ENCODE results near the gene GNRHR.
A peak's percentile ranks its signal among the peaks of the same experiment; 100 is the strongest.
"Not testable (repeated sequence)": the region's sequence is repeated elsewhere in the genome, so short reads cannot be mapped to it uniquely, and the experiment has no call there.

The GNRHR gene

DNA sequence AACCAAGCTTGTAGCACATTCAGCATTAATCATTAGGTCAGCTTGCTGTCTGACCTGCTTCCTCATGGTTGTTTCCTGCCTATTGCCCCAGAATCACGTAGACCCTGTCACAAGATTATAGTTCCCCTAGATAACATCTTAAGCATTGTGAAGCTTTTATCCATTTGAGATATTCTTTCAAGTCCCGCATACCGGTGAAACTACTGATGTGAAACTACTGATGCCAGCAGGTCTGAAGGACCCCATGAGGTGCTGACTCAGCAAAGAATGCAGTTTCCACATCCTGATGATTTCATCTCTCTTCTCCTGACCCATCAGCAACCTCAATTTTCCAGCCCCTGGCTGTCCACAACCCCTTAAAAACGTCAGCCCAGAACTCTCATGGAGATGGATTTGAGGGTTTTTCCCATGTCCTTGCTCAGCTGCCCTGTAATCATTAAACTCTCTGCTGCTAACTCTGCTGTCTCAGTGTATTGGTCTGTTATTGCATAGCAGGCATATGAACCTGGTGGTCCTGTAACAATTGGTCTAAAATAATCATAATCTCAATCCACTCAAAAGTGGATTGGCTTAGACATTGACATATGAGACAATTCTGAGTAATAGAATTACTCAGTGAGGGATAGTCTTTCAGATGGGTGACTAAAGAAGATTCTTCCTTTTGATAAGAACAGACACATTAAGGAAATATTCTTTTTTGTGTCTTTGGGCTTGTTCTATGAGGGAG lies 26.9 kb downstream of the GNRHR start:
- DNase-seq = no peak

DNA sequence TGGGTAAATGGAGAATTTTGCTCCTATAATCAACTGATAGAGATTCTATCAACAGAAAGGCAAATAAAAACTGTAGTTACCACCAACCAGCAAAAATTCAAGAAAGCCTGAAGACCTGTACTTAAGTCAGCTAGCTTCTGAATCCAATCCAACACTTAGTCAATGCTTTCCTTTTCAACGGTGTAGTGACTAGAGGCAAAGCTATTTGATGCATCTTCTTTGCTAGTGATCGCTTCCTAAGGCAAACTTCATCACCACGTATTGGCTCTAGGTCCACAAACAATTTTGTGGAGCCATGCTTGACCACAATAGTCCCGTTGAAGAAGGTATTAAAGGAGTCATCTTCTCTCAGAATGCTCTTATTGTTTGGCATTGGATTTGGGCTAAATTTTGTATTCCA lies 28.2 kb downstream of the GNRHR start:
- DNase-seq = no peak

DNA sequence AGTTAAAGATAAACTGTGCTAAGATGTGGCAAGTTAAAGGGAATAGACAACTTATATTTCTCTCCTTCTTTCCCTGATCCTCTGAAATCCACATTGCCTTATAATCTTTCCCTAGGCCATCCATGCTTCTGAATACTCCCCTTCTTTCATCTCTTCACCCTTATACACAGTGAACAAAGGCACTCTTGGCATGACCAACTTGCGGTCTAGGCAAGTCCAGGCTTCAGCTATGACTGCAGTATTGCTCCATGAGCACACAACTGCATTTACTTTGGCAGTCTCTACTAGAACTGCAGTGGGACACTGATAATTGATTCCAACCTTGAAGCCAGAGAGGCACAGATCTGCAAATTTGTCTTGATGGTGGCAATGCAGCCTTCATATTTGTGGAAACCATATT lies 29.1 kb downstream of the GNRHR start:
- DNase-seq = no peak

DNA sequence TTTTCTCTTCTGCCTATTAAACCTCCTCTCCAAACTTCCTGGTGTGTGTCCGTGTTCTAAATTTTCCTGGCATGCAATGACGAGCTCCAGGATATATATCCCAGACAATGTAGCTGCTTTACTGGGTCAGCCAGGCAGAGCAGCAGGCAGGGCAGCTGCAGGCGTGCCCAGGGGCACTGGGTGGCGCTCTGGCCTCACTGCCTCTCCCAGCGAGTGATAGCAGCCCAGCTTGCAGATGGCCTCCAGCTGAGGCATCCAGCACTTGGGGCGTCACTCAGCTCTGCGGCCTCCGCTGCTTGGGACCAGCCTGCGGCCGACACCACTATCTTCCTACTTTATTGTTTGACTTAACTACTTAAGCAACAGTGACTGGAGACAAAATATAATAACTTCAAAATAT lies 30.2 kb downstream of the GNRHR start:
- no peak for DNase-seq

DNA sequence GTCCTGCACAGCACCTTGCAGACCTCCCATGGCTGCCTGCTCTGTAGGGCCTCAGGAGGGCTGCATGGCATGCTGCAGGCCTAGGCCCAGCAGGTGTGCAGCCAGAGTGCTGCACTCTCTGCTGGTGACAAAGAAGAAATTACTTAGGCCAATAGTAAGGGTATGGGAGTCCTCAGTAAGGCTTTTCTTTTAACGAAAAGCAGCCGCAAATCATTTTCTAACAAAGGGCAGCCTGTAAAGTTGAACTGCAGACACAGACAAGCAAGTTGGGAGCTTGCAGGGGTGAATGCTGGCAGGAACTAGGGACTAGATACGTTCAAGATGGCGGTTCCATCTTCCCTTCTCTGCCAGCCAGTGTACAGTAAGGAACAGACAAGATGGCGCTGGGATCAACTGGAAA lies 30.8 kb downstream of the GNRHR start:
- no peak for DNase-seq

DNA sequence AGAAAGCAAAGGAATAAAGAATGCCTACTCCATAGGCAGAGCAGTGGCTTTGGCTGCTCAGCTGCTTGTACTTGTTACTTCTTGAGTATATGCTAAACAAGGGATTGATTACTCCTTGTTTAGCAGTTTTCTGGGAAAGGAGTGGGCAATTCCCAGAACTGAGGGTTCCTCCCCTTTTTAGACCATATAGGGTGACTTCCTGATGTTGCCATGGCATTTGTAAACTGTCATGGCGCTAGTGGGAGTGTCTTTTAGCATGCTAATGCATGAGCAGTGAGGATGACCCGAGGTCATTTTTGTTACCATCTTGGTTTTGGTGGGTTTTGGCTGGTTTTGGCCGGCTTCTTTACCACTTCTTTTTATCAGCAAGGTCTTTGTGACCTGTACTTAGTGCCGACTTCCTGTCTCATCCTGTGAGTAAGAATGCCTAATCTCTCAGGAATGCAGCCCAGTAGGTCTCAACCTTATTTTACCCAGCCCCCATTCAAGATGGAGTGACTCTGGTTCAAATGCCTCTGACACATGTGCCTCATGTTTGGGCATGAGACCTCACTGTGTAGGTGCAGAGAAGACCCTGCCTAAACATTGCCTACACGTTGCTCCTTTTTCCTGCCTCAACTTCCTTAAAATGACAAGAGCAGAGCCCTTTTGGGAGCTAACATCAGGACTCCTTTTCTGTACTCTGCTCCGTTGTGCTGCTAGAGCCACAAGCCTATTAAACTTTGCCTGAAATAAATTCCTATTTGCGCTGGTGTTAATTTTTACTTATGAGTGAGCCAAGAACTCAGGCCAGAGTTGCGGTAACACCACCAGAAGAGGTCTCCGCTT lies 32.2 kb downstream of the GNRHR start:
- DNase-seq = no peak

DNA sequence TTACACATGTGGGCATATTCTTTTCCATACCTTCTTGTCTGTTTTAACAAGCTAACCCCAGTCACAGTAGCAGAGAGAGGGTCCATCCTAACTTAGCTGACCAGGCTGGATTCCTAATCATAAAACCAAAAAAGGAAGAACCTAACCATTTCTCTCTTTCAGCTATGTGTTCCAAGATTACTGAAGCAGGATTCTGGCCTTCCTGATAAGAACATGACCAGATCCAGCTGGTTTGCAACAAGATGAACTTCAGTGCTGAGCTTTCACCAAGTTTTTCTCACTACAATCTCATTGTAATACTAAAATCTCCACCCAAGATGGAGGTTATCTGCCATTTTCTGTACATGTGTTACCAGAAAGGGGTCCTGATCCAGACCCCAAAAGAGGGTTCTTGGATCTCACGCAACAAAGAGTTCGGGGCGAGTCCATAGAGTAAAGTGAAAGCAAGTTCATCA lies 32.8 kb downstream of the GNRHR start:
- DNase-seq = no peak

DNA sequence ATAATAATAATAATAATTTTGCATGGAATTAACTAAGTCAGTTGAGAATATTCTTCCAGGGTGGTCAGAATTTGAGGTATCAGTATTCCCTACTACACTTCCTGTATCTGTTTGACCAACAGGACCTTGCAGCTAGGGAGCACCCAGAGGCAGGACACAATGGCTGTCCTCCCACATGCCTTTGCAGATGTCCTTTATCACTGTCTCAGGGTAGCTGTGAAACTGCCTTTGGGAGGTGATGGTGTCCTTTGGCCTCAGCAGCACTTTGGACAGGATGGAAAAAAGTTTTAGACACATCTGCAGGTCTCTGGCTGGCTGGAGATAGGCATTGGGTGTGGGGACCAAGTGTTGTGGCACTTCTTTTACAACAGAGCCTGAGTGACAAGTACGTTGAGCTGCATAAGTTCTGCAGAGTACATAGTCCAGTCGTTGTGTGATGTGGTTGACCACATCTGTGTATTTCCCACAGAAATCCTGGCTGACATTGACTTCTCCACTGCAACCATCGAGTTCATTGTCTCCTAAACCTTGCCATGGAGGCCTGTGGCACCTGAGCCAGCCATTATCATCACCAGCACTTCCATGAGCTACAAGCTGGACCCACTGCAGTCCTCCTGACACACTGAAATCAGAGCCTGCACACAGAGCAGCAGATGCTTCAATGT lies 34.1 kb downstream of the GNRHR start:
- no peak for DNase-seq

DNA sequence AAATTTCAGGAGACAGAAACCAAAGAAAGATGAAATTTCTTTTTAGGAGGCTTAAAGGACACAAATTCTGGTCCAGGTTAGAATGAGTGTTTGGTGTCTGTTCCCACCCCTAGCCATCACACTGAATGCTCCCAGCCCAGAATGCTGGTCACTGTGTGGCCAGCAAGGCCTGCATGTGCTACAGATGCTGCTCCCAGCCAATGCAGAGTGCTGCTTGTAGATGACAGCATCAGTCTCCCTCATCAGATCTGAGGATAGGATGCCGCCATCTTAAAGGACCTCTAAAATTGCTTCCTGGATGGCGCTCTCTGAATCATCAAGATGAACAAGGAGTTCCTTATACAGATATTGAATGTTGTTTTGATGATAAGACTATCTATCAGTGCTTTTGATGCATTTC lies 35.3 kb downstream of the GNRHR start:
- no peak for DNase-seq

DNA sequence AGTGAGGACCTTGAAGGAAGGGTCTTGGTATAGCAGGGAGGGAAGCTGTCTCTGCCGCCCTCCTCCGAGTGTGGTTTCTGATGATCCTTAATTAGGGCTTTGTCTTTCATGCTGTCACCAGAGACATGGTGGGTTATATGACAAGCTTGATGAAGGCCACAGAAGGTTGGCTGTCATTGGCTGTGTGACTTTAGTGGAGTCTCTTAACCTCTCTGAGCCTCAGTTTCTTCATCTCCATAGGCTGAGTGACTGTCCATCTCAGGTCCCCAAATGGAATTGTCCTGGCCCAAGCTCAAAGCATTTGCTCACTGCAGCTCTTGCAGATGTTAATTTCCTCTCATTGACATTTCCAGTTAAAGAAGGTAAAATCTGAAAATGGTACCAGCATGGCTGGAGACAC lies 36.6 kb downstream of the GNRHR start:
- DNase-seq = no peak

DNA sequence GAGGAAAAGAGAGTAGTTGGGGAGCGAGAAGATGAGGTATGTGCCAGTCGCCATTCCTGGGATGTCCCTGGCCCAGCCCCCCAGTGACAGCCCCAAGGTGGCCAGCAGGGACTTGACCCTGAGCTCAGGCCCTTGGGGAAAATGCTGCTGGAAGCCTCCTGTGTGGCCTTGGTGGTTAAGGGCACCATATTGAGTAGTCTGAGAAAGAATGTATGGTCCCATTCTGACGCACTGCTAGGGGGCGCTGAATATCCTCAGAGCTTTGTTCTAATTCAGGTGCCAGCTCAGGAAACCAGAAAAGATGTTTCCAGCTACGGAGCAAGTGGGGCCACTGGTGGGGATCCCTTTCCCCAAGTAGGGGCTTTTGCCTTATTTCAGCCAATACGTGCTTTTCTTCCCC lies 39.2 kb downstream of the GNRHR start:
- DNase-seq = no peak

DNA sequence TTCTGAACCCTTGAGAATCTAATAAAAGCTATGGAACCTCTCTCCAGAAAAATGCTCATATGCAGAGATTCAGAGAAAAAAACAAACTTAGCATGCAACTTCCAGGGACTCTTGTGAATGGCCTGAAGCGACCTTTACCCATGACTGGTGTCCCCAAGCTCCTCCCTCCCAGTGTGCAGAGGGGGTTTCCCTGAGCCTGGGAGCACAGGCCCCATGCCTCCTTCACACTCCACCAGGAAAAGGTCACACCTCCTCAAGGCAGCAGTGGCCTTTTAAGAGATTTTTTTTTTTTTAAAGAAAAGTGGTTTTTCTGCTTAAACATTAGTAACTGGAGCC lies 40.0 kb downstream of the GNRHR start:
- DNase-seq = no peak

DNA sequence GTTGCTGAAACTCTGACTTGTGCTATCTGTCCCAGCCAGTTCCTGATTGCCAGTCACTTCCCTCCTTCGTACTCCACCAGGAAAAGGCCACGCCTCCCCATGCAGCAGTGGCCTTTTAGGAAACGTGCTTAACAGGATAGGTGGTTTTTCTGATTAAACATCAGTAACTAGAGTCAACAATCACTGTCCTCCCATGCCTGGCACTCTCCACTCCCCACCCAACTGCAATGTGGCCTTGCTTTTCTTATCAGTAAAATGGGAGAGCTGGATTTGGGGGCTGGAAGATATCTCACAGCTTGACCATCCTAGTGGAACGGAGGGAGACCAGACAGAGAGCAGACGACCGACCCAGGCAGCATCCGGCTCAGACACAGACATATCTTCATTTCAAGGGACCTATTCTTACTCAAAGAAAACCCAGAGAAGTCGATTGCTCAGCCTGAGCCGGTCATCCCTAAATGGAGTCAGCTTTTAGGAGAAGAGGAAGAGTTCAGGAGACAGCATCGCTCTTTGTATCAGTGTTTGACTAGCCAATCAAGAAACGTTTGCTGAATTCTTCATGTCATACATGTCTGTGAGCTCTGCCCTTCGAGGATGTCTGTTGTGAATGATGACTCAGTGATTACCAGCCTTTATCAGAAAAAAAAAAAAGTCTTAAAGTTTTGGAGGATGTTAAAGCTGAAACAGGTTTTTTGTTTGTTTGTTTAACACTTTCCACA lies 40.5 kb downstream of the GNRHR start:
- no peak for DNase-seq

DNA sequence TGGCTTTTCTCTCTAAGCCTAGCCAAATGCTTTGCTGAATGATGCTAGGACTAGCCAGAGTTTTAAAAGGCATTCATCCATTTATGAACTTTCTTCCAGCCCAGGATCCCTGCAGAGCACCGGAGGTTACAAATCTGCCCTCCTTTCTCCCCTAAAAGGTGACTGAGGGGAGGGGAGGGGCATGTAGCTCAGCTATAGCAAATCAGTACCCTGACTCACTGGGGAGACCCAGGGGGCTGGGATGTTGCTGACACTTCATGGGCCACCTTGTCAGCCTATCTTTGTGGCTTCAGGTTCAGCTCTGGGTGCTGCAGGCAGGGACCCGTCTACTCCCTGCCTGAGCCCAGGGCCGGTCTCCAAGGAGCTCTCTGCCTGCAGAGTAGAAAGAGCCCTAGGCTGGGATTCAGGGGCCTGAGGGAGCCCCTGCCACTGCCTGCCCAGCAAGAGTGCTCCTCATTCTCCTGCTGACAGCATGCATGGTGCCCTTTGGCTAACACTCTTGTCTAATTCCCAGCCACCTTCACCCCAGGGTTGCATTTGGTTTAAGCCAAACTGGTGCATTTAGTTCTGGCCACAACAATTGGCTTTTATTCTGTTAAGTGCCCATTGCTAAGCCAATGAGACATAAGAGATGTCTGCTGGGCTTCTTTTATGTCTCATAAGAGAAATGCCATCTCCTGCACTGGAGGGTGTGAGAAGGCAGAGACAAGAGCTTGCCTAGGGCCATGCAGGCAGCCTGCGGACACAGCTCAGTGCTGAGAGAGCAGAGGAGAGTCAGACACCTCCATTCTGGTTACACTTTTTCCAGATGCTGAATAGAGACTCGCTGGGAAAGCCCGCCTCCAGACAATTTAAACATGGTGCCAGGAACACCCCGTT lies 41.3 kb downstream of the GNRHR start:
- DNase-seq = no peak

DNA sequence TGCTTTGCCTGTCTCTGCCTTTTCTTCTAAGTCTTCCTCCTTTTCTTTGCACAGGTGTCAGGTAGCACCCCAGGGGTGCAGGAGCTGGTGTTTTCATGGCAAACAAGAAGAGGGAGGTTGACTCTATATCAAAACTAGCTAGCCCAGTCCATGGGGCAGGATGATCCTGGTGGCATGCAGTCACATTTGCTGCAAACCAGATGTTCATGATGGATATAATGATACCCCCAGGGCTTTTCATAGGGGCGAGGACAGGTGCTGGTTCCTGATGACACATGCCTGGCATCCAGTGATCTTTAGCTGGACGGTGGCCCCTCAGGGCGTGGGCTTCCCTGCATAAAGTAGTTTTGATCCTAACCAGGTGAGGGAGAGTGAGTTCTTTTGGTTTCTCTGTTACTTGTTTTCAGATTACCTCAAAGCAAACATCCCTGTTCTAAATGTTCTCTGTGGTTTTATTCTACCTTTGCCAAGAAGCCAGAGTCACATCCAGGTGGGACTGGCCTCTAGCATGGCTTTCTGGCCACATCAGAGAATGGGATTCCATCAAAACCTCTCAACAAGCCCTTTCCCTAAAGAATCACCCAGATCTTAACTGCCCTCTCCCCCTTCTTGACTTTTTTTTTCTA lies 42.1 kb downstream of the GNRHR start:
- DNase-seq = no peak

DNA sequence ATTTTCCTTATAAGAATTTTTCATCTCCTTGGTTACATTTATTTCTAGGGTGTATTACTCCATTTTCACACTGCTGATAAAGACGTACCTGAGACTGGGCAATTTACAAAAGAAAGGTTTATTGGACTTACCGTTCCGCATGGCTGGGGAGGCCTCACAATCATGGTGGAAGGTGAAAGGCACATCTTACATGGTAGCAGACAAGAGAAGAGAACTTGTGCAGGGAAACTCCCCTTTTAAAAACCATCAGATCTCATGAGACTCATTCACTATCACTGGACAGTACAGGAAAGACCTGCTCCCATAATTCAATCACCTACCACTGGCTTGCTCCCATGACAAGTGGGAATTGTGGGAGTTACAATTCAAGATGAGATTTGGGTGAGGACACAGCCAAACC lies 47.5 kb downstream of the GNRHR start:
- not testable (repeated sequence) for DNase-seq

DNA sequence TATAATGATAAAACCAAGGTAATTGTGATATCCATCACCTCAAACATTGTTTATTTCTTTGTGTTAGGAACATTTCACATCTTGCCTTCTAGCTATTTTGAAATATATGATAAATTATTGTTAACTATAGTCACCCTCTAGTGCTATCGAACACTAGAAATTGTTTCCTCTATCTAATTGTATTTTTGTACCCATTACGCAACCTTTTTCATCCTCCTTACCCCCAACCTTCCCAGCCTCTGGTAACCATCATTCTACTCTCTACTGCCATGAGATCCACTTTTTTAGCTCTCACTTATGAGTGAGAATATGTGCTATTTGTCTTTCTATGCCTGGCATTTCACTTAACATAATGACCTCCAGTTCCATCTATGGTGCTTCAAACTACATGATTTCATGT lies 49.3 kb downstream of the GNRHR start:
- no peak for DNase-seq

DNA sequence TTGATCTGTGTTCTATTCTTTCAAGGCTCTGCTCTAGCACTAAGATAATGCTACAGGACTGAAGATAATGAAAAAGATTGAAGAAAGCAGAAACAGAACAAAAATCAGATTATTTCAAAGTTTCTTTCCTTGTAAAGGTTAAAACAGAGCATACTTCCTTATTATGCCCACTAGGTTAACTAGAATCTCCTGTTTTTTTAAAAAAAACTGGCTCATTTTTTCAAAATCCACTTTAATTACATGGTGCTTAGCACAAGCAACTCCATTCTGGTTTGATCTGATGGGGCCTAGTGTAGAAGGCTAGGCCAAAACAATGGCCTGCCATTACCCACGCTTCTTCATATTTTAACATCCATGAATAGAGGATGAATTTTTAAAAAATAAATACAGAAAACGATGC lies 52.0 kb downstream of the GNRHR start:
- DNase-seq = no peak

DNA sequence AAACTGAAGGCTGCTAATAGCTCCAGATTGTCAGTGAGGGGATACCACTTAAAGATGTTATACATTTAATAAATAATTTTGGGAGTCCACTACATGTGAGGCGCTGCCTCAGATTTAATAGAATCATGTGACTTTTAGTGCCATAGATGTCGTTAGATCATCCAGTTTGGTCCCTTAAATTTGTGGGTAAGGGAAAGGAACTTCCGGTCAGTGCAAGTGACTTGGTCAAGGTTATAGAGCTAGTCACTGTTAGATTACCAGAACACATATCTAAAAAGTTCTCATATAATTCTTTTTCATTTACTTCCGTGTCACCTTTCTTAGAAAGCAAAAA lies 52.7 kb downstream of the GNRHR start:
- no peak for DNase-seq

DNA sequence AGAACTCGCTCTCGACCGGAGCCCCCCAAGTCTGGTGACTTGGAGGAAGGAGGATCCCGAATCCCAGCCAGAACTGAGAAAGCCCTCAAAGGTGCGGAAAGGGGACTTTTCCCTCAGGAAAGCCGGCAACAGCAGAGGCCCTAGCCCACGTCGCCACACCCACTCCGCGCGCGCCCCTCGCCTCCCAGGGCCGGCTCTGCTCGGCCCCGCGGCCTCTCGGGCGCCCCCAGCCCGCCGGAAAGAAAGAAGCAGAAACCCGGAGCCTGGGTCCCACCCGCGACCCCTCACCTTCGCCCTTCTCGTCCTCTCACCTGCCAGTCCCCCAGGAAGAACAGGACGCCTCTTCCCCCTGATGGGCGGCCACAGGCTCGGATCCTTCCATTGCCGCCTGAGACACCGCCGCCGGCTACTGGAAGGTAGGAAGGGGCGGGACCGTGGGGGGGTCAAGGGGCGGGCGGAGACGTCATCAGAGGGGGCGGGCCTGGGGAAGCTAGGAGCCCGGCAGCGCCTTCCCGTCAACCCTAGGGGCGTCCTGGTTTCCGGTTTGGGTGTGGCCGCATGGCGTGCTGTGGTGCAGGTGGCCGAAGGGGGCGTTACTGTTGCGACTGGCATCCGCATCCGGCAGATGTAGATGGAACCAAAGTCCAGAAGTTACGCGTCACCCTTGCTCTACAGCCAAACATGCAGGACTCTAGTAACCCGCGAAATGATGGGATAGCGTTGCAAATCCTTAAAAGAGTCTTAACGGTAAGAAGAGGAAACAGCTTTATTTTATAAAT lies 53.3 kb downstream of the GNRHR start, which contains the start of gene UBA6:
Gene UBA6 (minus strand): TSS at position 418 of the 779 bp plus-strand sequence. CDS start 36 bp downstream, at position 382.
- peak; percentile 97 for DNase-seq
